GM18873 (cell line): ENCODE measurements around the gene S100A8.
"Not testable (repeated sequence)": the region's sequence is repeated elsewhere in the genome, so short reads cannot be mapped to it uniquely, and the experiment has no call there.

Experiments used
- ATAC-seq: cut with Tn5 transposase; IDR thresholded peaks from one replicate; pipeline ENCODE4 v1.9.1; 2021; ENCODE audit warnings: mild to moderate bottlenecking, moderate library complexity, moderate number of reproducible peaks; ENCODE audit not compliant: unreplicated experiment, low FRiP score

S100A8 gene

GRCh38 chr1:153390938-153391710 lies at the start of gene S100A8:
S100A8 (minus strand) TSS chr1:153391073; CDS start chr1:153390535, 538 bp downstream.
- no peak for ATAC-seq

- ATAC-seq: no peak
These were observed 48.4 kb upstream of the S100A8 start for GRCh38 chr1:153439273-153439672.

DNA sequence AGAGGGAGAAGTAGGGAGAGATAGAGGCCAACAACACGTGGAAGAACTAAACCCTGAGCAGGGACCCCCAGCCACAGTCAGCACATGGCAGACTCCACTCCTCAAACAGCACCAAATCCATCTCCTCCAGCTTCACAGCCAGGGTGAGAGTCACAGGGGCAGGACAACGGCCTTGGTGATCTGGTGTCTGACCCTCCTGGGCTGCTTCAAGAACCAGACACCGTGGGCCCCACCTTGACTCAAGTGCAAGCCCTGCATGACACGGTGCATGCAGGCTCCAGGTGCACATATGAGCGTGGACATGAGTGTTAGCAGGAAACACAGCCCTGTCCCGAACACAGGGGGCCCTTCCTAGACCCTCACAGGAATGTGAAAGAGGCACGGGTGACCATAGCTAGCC lies 47.7 kb upstream of the S100A8 start:
- no peak for ATAC-seq

- ATAC-seq: no peak
These were observed 46.4 kb upstream of the S100A8 start for GRCh38 chr1:153437236-153437635.

DNA sequence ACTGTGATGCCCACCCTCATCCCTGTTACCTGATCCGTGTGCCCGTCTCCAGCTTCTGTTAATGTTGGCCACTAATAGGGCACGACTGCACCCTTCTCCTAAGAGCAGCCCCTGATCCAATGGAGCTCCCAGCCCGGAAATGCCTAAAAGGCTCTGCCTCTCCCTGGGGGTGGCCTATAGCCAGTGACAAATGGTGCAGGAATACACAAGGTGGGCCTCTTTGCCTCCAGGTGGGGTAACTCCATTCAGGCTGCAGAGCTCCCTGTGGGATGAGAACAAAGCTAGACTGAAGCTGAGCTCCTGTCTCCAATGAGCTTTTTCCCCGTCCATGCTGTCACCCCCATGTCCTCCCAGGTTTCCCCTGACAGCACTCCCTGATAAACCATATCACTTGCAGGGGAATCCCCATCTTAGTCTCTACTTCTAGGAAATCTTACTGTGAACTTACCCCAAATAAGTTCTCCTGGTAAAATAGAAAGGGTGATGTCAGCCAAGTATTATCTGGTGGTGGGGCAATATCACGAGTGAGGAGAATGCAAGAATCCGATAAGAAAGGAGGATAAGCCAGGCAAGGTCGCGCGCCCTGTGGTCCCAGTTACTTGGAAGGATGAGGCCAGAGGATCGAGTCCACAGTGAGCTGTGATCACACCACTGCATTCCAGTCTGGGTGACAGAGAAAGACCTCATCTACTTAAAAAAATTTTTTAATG lies 44.0 kb upstream of the S100A8 start:
- no peak for ATAC-seq

- ATAC-seq: no peak
These were observed 42.2 kb upstream of the S100A8 start for GRCh38 chr1:153432874-153433681.

DNA sequence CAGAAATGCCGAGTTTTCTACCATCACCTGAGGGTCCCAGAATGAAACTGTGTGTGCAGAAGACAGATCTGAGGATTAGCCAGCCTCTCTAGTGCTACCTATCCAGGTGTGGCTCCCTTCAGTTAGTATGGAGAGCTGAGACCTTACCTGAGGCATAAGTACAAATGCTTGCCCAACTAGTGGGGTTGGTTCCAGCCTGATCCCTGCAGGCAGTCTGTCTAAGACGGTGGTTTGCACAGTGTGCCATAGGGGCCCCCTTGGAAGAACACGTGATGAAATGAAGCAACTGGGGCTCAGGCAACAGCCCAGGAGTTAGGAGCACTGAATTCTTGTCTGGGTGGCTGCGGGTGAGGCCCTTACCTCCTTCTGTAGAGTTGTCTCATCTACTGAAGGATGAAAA lies 41.1 kb upstream of the S100A8 start:
- no peak for ATAC-seq

- no peak for ATAC-seq
These were observed 40.6 kb upstream of the S100A8 start for GRCh38 chr1:153431427-153431826.

- ATAC-seq: no peak
These were observed 40.1 kb upstream of the S100A8 start for GRCh38 chr1:153431002-153431401.

DNA sequence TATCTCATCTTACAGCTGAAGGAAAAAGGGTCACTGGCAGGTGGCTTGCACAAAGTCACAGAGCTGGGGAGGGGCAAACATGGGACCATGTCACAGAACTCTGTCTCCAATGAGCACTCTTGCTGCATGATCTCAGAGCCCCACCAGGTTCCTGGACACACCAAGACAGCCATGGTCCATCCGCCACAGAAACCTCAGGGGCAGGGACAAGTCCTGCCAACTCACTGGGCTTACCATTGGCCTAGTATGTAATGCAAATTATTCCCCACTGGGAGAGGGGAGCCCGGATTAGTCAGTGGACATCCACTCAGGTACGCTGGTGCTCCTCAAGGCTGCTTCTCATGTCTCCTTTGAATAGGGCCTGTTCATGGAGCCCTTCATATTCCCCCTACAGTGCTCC lies 39.7 kb upstream of the S100A8 start:
- no peak for ATAC-seq

DNA sequence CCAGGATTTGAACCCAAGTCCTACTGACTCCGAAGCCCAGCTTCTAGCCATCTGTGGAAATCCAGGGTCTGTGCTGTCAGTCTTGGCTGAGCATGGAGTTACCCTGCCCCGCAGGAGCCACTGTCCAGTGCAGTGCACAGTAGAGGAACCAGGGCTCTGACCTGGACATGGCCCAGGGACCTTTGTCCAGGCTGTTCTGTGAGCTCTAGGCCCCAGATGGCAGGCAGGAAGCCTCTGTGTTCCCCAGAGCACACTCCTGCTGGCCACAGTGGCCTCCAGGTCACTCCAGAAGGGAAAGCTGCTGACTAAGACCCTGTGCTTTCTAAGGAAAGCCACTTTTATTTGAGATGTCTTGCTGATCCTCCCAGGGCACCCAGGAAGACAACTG lies 39.3 kb upstream of the S100A8 start:
- ATAC-seq: no peak

- no peak for ATAC-seq
These were observed 38.6 kb upstream of the S100A8 start for GRCh38 chr1:153429266-153430165.

GRCh38 chr1:153428791-153429190 lies 37.9 kb upstream of the S100A8 start:
- no peak for ATAC-seq

GRCh38 chr1:153428073-153428638 lies 37.3 kb upstream of the S100A8 start:
- no peak for ATAC-seq

GRCh38 chr1:153426809-153427208 lies 35.9 kb upstream of the S100A8 start:
- ATAC-seq: no peak

DNA sequence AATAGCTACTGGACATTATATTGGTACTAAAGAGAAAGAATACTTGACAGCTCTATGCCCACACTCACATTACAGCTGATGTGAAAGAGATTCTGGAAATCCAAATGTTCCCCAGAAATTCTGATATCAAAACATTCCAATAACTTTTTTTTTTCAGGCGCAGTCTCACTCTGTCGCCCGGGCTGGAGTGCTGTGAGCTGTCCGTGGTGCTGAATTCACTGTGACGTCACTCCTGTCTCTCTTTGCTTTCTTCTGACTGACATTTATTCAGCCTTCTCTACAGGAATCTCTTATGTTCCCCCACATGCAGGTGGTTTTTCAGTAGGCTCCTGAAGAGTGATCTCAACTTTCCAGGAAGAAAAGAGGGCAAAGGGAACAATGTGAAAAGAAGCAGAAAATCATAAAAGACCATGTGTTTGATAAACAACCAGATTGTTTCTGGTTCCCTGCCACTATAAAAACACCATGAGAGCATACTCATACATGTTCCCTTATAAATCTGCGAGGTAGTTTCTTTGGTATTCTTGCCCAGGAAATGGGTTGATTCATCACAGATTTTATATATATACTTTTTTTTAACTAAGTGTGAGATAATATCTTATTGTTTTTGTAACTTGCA lies 31.7 kb upstream of the S100A8 start:
- ATAC-seq: no peak

GRCh38 chr1:153420306-153420705 lies 29.4 kb upstream of the S100A8 start:
- ATAC-seq: no peak

GRCh38 chr1:153419436-153419793 lies 28.5 kb upstream of the S100A8 start:
- not testable (repeated sequence) for ATAC-seq

GRCh38 chr1:153418758-153419435 lies 28.0 kb upstream of the S100A8 start:
- ATAC-seq: not testable (repeated sequence)
